GM19397 (cell line): ENCODE measurements around the gene OR4C6.

Experiments
- ATAC-seq: cut with Tn5 transposase; IDR thresholded peaks from one replicate; pipeline ENCODE4 v1.9.1; 2021; ENCODE audit warnings: mild to moderate bottlenecking, moderate library complexity; ENCODE audit not compliant: unreplicated experiment

Gene OR4C6

DNA sequence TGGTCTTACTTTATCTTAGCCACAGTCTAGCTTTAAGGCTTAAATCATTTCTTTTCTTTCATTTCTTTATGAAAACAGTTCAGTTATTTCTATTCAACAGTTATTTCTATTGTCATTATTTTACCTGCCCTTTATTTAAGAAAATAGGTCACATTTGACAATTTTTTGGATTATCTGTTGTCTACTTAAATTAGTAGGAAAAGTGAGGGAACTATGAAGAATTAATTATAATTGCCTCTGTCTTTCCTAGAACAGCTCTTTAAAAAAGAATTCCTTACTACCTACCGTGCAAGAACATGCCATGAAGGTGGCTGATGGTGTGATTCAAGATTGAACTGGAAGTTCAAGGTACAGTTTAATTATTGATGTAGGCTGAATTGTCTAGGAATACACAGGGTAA is at the start of gene OR4C6:
TSS of gene OR4C6 (plus strand) at position 301 of the 400 bp plus-strand sequence. CDS start 2,966 bp downstream, outside the sequence.
- ATAC-seq, result no peak

DNA sequence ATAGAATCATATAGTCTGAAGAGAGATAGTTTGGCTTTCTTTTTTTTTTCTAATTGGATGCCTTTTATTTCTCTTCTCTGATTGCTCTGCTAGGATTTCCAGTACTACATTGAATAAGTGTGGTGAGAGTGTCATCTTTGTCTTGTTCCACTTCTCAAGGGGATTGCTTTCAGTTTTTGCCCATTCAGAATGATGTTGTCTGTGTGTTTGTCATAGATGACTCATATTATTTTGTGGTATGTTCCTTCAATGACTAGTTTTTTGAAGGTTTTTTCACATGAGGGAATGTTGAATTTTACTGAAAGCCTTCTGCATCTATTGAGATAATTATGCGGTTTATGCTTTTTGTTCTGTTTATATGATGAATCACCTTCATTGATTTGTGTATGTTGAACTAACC is 37.5 kb upstream of the OR4C6 start:
- ATAC-seq, result no peak

- no peak for ATAC-seq
Observed at GRCh38 chr11:55634813-55635212, 27.2 kb upstream of the OR4C6 start, which contains the start of gene OR4P4. TSS of gene OR4P4 (plus strand) at chr11:55635113.

GRCh38 chr11:55648027-55648426 is 14.0 kb upstream of the OR4C6 start, which contains the start of gene OR4S2:
TSS of gene OR4S2 (plus strand) at chr11:55648327. CDS start at chr11:55650904, 2,577 bp downstream.
- ATAC-seq, result no peak

GRCh38 chr11:55652560-55652959 is 9.4 kb upstream of the OR4C6 start:
- no peak for ATAC-seq

- ATAC-seq, result no peak
Observed at GRCh38 chr11:55655096-55655495, 6.9 kb upstream of the OR4C6 start.

DNA sequence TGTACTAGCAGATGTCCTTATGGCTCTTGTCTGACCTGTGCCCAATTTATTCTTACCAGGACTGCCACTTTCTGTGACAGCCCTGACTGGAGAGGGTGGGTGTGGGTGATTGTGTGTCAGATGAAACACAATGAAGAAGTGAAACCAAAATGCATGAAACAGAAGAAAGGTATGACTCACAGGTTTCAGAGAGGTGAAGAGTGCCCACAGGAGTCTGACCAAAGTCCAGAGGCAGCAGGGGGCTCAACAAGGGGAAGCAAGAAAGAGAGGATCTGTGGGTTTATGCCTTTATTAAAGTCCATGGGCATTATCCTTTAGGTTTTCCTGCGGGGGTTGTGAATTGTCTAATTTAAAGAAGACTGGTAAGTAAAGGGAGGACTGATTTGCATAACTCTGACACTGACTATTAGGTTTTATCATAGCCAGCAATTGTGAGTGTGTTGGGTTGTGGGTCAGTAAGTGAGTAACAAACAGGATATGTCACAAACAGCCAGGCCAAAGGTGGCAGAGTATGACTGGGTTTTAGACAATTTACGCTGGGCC is 3.9 kb upstream of the OR4C6 start:
- peak; percentile 93 for ATAC-seq

- ATAC-seq, result peak; percentile 29
Observed at GRCh38 chr11:55658608-55659007, 3.4 kb upstream of the OR4C6 start.

- no peak for ATAC-seq
Observed at GRCh38 chr11:55669376-55669775, 7.4 kb downstream of the OR4C6 start.

DNA sequence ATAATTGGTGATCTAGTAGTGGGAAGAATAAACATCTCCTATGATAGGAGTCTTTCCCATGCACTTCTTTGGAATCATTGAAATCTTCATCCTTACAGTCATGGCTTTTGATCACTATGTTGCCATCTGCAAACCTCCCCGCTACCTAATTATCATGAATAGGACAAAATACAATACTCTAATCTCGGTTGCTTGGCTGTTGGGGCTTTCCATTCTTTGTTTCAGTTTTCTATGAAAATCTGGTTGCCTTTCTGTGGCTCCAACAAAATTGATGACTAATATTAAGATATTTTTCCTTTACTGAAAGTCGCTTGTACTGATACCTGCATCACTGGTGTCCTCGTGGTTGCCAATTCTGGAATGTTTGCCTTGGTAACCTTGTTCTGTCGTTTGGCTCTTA is 11.9 kb downstream of the OR4C6 start:
- ATAC-seq, result no peak

- ATAC-seq, result peak; percentile 71
Observed at GRCh38 chr11:55697817-55698216, 35.8 kb downstream of the OR4C6 start.

- no peak for ATAC-seq
Observed at GRCh38 chr11:55701429-55701828, 39.4 kb downstream of the OR4C6 start.

GRCh38 chr11:55707029-55707428 is 45.0 kb downstream of the OR4C6 start:
- ATAC-seq, result no peak

DNA sequence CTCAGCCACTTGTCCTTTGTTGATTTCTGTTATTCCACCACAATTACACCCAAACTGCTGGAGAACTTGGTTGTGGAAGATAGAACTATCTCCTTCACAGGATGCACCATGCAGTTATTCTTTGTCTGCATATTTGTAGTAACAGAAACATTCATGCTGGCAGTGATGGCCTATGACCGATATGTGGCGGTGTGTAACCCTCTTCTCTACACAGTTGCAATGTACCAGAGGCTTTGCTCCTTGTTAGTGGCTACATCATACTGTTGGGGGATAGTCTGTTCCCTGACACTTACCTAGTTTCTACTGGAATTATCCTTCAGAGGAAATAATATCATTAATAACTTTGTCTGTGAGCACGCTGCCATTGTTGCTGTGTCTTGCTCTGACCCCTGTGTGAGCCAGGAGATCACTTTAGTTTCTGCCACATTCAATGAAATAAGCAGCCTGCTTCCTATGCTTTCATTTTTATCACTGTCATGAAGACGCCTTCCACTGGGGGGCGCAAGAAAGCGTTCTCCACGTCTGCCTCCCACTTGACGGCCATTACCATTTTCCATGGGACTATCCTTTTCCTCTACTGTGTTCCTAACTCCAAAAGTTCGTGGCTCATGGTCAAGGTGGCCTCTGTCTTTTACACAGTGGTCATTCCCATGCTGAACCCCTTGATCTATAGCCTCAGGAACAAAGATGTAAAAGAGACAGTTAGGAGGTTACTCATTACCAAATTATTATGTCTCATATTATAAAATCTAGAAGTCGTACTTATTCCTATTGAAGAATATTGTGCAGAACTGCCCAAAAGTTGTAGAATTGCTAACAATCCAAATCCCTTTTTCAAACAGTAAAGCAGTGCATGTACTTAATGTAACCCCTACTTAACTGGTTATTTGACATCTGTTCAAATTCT is 53.2 kb downstream of the OR4C6 start:
- ATAC-seq, result no peak
